Activated CD4-positive, CD25-positive, alpha-beta regulatory T cell treated with anti-CD3 and anti-CD28 coated beads, Interleukin-2, amount 50 U/mL, for 72 hours (primary cell): ENCODE results near the gene DPP9.
"Not testable (repeated sequence)": the region's sequence is repeated elsewhere in the genome, so short reads cannot be mapped to it uniquely, and the experiment has no call there.

ENCODE experiments used
- DNase-seq: peaks from one replicate; pipeline ENCODE4 v3.0.0; 2021

The DPP9 gene

DNA sequence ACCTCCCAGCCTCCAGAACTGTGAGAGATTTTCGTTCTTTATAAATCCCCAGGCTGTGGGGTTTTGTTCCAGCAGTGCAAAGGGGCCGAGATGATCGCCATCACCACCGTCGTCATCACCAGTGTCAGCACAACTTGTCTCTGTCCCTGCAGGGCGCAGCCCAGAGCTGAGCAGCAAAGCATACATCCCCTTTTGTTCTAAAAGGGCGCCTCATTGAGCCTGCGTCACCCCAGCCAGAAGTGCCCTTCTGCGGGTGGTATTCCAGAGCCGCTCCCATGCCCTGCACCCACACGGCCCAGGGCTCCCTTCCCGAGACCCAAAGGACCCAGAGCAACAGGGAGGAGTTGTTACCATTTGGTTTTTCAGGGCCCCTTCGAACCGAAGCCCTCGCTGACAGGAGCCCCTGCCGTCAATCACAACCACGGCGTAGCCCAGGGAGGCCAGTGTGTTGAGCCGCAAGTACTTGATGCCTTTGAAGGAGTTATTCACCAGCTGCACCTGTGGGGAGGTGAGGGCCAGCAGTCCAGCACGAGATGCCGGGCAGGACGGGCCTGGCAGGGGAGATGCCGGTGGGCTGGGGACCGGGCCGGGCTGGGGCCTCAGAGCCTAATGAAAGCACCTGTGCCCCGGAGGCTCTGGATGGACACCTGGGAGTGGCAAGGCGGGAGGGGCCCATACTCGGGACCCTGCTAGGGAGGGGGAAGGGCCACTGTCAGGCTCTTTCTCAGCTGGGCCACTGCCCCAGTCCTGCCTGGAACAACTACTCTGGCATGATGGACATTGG lies 39.1 kb downstream of the DPP9 start:
- no peak for DNase-seq

DNA sequence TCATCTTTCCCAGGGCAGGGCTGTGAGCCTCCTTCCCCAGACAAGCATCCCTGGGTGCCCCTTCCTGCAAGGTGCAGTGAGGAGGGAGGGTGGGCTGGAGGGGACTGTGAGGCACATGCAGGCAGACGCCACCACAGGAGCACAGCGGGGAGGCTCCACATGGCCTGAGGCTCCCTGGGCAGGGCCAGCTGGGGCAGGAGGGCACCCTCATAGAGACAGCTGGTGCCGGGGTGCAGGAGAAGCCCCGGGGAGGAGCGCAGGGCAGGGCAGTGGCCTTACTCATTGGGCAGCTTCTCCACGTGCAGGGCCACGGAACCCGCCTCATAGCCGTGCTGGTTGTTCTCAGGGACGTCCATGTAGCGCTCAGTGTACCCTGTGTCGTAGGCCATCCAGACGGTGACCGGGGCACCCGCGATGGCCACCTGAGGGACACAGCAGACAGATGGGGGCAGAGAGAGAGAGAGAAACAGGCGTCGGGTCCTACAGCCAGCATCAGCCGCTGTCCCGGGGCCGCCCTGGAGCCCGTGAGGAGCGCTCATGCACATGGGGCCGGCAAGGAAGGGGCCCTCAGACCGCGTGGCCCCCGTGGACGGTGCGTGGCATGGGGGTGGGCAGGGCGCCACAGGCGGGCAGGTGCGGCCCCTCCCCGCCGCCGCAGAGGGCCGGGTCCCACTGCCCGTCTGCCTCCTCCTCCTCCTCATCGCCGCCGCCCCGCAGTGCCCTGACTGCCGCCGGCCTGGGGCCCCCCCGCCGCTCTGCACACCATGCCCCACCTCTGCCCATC lies 41.0 kb downstream of the DPP9 start:
- DNase-seq: no peak

DNA sequence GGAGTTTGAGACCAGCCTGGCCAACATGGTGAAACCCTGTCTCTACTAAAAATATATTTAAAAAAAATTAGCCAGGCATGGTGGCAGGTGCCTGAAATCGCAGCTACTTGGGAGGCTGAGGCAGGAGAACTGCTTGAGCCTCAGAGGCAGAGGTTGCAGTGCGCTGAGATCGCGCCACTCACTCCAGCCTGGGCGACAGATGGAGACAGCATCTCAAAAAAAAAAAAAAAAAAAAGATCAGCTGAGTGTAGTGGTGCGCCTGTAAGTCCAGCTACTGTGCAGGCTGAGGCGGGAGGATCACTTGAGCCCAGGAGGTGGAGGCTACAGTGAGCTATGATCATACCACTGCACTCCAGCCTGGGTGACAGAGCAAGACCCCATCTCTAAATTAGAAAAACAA lies 43.6 kb downstream of the DPP9 start:
- not testable (repeated sequence) for DNase-seq

DNA sequence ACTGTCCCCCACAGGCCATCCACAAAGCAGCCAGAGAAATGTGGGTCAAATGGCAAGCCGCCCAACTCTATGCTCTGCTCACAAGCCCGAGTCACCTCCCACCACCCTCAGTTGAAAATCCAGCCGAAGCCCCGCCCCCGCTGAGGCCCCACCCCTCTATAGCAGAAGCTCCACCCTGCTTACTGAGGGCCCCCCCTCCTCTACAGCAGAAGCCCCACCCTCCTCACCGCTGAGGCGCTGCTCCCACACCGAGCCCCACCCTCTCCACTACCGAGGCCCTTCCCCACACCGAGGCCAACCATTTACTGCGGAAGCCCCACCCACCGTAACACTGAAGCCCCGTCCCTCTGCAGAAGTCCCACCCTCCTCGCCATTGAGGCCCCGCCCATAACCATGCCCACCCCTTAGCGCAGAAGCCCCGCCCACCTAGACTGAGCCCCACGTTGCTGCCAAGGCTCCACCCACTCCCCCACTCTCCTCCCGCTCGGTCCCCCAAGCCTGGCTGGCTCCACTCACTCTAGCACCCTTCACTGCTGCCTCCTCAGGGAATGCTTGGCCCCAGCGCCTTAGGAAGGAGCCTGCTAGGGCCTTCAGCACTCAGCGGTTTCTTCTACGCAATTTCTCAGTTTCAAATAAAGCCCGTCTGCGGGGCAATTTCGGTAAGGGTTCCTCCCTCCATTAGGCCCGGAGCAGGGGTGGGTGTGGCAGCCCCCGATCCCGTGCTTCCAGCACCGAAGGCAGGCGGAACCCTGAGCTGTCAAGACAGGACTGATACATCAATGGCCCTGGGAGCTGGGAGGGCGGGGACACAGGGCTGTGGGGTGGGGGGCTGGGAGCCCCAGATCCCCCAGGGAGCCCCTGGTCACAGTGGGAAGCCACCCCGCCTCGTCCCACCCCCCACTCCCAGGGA lies 44.5 kb downstream of the DPP9 start:
- no peak for DNase-seq

DNA sequence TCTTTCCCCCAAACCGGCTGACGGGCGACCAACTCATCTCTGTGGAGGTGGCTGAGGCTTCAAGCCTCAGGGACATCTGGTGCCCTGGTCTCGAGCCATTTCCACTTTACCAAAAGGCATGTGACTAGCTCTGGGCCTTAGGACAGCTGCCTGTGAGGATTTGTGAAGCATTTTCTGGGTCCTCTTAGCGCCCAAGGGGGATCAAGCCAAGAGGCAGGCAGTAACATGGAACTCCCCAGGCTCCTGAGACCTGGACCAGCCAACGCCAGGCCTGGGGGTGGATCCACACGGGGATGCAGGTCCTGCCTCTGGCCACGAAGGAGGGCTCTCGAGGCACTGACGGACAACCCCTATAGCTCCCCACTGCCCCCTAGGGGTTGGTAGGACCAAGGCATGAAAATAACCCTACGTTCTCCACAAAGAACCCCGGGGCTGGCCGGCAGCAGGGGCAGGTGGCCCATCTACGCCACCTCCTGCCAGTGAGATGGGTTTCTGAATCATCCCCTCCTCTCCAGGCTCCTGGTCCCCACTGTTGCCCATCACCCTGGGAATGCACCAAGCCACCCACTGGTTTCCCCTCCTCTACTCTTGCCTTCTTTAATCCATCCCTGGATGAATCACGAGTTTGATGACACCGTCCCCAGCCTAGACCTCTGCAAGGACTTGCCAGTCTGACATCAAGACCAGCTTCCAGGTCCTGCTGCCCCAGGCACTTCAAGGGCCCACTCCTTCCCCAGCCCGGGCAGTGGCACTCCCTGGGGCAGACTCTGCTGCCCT lies 46.5 kb downstream of the DPP9 start:
- no peak for DNase-seq

DNA sequence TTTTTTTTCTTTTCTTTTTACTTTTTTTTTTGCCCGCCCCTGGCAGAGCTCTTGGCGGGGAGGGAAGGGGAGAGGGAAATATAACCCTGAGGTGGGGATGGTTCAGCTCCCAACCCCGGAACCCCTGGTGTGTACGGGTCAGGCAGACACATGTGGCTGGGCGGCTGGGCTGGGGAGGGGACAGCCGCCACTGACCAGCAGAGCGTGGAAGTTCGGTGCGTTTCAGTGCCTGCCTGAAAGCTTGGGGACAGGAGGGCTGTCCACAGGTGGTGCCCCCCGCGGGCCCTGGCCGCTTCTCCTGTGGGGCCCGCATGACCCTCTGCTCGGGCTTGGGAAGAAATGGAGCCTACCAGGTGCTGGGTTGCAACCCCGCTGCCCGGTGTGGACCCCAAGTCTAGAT lies 48.3 kb downstream of the DPP9 start:
- DNase-seq: no peak

DNA sequence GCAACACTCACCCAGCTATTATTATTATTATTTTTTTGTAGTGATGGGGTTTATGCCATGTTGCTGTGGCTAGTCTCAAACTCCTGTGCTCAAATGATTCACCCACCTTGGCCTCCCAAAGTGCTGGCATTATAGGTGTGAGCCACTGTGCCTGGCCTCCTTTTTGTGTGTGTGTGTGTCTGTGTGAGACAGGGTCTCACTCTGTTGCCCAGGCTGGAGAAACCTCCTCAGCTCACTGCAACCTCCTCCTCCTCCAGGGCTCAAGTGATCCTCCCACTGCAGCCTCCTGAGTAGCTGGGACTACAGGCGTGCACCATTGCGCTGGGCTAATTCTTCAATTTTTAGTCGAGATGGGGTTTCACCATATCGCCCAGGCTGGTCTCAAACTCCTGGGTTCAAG lies 49.9 kb downstream of the DPP9 start:
- DNase-seq: no peak

DNA sequence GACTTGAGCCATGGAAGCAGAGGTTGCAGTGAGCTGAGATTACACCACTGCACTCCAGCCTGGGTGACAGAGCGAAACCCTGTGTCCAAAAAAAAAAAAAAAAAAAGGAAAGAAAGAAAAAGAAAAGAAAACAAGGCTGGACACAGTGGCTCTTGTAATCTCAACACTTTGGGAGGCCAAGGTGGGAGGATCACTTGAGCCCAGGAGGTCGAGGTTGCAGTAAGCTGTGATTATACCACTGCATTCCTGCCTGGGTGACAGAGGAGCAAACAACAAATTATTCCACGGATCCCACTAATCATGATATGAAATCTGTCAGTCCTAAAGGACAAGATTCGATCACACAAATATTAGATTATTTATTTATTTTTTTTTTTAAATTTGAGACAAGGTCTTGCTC lies 50.4 kb downstream of the DPP9 start:
- no peak for DNase-seq

DNA sequence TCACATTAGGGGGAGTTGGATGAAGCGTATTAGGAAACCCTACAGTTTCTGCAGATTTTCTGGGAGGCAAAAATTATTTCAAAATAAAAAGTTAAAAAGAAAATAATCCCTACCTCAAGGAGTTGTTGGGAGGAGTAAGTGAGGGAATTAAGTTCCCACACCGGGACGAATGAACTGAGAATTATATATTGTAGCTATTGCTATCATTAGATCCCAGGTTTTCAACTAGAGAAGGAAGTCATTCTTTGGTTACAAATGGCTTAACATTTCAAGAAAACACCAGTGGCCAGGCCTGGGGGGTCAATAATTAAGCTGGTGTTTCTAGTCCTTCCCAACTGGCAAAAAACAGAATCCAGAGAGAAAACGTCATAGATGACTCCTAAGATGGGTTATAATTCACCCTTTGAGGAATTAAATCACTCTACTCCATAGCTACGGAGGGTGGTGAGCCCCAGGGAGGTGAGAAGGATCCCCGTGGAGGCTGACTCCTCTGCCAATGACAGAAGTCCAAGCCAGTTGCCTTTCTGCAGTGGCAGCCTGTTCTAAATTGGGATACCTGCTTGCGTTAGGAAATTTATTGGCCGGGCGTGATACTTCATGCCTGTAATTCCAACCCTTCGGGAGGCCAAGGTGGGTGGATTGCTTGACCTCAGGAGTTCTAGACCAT lies 52.3 kb downstream of the DPP9 start:
- DNase-seq: no peak

DNA sequence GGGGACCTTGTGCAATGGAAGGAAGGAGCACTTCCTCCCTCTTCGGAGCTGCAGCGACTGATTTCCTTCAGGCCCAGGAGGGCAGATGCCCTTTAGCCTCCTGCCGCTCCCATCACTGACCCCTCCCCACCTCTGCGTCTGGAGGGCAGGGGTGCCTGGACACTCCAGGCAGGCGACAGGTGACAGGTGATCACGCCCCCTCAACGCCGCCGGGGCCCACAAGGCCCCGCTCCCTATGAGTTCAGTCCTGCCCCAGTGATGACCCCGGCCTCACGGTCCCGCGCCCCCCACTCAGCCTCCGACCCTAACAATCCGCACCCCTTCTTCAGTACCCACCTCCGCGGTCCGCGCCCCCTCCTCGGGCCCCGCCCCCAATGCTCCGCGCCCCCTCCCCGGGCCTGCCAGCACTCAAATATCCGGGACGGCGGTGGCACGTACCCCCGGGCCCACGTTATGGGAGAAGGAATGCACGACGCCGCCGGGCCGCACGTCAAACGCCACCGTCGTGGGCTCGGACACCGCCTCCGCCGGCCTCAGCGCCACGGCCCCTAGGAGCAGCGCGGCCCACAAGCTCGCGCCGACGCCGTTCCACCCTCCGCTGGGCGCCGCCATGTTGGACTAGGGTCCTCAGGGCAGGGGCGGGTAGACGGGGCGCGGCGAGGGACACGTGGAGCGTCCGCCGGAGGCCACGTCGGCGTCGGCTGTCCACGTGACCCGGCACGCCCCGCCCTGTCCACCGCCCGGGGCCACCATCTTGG lies 53.7 kb downstream of the DPP9 start, which contains the start of gene MYDGF:
Gene MYDGF, minus strand, starts transcription at position 620 of the 758 bp plus-strand sequence. Its CDS starts 8 bp downstream, at position 612.
- peak; percentile 97 for DNase-seq

DNA sequence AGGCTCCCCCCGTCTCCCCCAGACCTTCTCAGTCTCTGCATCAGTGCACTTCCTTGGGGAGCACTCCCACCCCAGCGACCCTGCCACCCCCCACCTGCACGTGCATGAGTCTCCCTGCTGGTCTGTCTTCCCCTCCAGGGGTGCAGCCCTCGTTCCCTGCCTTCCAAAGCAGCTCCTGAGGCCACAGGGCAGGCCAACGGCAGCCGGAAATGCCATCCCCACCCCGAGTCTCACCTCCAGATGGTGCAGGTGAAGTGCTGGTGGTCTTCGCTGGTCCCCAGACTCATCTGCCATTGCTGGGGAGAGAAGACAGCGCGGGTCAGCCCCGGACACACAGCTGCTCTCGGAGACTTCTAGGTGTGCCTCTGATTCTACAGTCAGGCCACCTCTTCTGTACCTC lies 59.0 kb downstream of the DPP9 start:
- no peak for DNase-seq

DNA sequence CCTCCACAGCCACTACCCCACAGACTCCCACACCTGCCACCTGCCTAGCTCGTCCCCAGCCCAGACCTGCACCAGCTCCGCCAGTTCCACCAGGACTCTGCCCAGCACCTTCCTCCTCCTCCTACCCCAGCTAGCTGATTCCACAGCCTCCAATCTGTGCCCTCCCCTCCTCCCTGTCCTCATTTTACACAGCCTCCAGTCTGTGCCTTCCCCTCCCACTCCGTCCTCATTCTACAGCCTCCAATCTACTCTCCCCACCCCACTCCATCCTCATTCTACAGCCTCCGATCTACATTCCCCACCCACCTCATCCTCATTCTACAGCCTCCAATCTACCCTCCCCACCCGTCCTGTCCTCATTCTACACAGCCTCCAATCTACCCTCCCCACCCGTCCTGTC lies 60.8 kb downstream of the DPP9 start:
- no peak for DNase-seq

DNA sequence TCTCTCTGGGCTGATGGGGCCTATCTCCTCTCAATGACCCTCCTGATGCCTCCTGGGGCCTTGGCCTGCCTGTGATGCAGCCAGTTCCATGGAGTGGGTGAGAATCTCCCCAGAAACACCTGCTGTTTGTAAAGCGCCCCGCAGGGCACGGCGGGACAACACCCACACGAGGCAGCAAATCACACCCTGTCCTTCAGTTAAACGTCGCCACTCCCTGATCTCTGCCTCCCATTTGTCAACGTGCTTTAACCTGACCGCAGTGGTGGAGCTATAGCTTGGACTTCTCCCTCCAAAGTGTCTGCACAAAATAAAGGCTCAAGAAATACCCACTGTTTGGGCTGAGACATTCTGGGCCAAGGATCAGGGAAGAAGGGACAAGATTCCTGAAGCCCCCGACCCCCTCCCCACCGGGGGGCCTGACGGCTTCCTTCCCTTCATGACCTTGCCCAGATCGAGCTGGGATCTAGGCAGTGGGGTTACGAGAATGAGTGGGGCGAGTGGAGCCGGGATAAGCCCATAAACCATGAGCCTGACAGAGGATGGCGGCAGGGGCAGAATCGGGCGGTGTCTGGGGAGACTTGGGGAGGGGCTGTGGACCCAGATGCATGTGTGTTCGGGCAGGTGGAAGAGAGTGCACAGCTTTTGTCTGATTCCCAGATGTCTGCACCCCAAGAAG lies 61.5 kb downstream of the DPP9 start:
- DNase-seq: no peak

DNA sequence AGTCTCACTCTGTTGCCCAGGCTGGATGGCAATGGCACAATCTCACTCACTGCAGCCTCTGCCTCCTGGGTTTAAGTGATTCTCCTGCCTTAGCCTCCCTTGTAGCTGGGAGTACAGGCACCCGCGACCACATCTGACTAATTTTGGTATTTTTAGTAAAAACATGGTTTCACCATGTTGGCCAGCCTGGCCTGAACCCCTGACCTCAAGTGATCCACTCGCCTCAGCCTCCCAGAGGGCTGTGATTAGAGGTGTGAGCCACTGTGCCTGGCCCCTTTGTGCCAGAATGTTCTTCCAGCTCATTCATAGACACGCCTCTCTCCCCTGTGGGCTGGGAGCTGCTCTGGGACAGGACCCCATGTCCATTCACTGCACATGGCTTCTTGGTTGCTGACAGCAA lies 62.6 kb downstream of the DPP9 start:
- no peak for DNase-seq

DNA sequence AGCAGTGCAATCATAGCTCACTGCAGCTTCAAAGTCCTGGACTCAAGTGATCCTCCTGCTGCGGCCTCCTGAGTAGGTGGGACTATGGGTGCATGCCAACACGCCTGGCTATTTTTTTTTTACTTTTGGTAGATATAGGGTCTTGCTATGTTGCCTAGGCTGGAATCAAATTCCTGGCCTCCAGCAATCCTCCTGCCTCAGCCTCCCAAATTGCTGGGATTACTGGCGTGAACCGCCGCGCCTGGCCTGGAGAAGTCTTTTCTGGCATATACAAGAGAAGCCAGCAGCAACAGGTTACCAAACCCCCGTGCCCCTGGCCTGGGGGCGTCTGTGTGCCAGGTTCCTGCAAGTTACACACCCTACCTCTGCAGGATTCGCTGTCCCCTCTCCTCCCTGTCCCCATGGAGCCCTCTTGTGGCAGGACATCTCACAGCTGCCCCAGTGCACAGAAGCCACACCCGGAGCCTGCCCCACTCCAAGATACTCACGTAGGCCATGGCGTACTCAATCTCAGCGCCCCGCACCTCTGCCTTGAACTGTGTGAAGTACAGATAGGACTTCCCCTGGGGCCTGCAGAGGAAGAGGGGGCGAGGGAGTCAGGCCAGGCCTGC lies 63.4 kb downstream of the DPP9 start:
- no peak for DNase-seq

DNA sequence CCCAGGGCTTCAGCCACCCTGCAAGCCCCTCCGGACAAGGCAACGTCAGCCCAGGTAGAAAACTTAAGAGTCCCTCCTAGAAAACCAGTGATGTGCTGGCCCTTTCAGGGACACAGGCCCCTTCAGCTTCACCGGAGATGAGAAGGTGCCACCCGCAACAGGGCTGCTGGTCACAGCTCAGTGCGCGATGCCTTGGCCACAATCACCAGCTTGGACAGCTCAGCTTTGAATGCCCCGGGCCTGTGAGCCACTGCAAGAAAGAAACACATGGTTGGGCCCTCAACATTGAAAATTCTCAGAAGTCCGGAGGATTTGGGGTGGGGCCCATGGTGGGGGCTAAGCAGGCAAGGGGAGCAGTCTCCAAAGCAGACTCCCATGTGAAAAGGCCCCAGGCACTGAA lies 65.8 kb downstream of the DPP9 start:
- no peak for DNase-seq

DNA sequence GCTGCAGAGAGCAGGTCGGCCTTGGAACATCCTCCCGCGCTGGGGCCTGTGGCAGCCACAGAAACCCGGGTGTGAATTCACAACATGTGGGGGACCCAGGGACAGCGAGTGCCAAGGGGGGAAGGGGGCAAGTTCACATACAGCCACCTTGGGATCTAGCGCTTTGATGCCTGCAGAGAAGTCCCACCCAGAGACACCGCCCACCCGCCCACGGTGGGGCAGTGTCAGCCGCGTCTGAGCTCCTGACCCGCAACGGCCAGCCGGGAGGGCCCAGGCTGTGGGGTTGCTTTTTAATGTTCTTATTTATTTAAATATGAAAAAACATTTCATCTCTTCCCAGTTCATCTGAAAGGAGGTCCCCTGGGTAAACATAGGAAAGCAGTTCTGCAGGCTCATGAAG lies 66.4 kb downstream of the DPP9 start:
- no peak for DNase-seq

DNA sequence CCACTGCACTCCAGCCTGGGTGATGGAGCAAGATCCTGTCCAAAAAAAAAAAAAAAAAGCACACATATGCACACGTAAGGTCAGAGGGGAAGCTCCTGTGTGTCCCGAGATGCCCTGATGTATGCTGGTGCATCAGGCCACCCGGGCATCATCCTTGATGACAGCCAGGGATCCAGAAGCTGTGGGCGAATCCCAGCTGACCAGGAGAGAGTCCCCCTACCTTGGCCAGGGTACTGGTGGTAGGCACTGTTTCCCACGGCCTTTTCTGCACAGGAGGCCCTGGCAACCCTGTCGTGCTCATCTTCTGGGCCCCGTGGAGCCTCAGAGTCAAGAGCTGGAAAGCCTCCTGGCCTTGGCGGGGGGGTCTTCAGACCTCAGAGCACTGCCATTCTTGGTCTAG lies 67.5 kb downstream of the DPP9 start:
- no peak for DNase-seq

DNA sequence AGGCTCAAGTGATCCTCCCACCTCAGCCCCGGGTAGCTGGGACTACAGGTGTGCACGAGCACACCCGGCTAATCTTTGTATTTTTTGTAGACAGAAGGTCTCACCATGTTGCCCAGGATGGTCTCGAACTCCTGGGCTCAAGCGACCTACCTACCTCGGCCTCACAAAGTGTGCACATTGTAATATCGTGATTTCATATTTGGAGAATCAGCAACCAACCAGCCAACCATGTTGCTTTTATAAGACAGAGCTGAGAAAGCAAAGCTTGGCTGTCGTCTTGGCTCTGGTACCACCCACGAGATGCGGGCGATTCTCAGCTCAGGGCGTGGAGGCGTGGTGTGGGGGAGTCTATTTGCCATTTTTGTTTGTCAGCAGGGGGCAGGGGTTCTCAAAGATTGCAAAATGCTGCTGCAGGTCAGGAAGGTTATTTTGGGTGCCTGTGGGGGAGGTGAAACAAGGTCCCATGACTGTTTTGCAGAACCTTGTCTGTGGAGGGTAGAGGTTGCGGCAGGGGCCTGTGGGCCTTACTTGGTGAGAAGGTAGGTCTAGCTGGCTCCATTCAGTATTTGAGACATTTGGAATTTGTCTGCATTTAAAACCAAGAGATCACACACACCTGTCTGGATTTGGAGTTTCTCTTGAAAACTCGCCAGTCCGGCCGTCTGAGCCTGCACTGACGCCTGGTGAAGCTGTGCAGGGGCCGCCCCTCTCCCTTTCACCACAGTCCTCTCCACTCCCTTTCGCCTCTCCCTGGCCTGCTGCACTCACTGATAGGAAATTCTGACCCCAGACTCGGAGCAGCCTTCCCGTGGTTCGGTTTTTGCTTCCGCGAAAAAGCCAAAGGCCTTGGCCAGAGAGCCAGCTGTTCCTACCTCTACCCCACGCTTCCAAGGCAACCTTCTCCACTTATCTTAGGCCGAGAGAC lies 68.9 kb downstream of the DPP9 start:
- no peak for DNase-seq
